DMS 273 (cell line): ENCODE results near the gene LIPC.
A peak's percentile ranks its signal among the peaks of the same experiment; 100 is the strongest.

Source experiments
- DNase-seq: peaks from one replicate; lab custom pipeline; 2025; ENCODE audit not compliant: unreplicated experiment; lab: John Stamatoyannopoulos, UW

LIPC gene

DNA sequence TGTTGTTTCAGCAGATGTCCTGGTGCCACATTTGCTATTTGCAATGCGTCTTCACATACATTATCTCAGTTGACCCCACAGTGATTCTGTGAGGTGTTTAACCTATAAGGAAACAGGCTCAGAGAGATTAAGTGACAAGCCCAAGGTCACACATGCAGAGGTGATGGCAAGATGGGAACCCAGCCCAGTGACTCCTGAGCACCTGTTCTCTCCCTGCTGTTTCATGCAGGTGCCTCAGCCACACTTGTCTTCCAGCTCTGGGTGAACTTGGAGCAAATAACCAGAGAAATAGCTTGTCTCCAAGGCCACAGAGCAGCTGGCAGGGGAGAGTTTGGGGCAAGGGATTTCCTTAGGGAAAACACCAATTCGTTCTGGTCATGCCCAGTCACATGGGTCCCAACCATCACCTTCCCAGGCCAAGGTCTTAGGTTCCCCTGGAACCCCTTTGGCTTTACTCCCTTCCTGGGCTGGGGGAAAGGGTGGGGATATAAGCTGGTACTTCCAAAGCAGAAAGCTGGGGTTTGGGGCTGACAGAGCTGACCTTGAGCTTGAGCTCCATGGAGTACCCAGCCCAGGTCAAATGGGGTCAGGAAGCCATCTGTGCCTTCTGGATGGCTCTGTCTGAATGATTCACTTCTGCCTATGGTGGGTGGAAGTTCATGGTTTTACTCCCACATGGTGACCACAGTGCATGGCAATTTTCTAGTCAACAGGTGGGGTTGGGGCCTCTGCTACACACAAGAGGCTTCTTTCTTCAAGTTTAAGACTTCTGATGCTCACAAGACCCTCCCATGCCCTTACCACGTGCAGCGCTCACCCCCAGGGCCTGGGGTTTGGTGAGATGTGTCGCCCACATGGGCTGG is 22.4 kb downstream of the LIPC start:
- peak; percentile 56 for DNase-seq

DNA sequence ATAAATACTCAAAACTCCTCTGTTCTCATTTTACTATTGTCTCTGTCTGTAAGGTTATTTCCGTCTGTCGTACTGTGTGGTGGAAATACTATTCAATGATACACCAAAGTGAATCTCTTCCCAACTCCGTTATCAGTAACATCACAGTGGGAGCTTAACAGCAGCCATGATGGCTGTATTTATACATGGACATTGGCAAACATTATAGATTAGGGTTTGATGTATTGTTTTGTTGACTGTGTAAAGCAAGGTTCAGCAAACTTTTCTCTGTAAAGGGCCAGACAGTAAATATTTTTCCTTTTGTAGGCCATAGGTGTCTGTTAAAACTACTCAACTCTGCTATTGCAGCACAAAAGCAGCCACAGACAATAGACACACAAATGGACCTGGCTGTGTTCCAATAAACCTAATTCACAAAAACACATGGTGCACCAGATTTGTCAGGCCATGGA is 23.2 kb downstream of the LIPC start:
- DNase-seq = peak; percentile 28

DNA sequence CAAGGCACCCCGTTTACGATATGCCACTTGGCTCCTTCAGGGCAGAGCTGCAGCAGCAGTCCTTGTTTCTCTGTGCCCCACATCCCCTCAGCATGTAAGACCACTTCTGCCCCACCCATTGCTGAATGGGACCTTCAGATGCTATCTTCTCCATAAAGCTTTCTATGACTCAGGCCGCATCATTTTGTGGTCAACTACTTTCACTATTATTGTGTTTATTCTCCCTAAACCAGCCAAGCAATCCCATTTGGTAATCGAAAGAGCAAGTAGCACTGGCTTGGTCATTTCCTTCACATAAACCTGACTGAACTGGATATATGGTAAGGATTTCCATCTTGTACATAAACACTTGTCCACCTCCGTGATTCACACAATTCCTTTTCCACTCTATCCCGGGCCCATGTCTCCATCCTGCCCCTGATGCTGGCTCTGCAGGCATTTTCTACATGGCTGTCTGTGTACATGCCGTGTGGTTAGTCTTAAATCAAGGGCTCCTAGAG is 25.7 kb downstream of the LIPC start:
- DNase-seq = no peak

DNA sequence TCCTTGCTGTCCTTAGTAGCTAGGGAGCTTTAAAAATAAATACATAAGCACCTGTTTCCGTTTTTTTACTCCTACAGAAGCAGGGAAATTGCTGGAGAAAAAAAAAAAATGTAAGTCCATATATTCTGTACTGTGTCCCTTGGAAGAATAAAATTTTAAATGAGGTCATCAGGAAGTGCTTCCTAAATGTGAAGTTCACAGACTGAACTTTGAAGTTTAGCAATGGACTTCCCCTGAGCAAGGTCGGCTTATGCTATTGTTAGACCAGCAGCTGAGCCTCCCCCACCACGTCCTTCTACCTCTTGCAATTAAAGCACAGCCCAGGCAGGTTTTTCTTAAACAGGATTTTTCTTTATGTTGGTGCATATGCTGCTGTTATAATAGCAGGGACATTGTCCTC is 26.3 kb downstream of the LIPC start:
- DNase-seq = no peak

DNA sequence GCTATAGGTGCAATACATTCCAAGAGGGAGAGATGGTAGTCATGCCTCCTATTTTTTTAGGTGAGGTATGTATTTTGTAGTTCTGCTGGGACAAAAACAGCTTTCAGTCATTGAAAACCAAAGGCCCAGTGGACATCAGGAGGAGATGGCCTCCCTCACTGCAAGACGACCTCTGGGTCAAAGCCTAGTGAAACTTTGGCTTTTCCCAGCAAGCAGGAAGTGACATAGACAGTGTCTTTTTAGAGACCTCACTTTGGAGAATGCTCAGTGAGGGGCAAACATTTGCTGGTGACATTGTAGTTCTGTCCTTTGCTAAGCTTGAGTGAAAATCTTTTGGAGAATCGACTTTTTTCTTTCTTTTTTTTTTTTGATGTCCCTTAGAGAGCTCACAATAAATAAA is 27.3 kb downstream of the LIPC start:
- no peak for DNase-seq

DNA sequence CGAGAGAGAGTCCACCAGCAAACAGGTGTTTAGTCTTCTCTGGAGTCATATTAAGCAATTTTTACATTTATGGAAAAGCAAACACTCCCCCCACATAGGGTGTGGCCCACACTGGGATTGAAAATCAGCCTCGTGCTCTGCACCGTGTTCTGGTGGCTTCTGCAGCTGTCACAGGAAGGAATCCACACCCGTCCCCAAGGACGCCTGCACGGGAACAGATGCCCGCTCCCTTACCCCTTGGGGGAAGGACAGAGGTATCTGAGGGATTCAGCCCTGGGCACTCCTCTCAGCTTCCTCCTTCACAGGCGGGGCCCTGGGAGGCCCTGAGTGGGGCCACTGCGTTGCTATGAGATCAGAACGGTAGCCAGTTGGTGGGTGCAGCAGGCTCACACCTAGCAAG is 27.8 kb downstream of the LIPC start:
- no peak for DNase-seq

DNA sequence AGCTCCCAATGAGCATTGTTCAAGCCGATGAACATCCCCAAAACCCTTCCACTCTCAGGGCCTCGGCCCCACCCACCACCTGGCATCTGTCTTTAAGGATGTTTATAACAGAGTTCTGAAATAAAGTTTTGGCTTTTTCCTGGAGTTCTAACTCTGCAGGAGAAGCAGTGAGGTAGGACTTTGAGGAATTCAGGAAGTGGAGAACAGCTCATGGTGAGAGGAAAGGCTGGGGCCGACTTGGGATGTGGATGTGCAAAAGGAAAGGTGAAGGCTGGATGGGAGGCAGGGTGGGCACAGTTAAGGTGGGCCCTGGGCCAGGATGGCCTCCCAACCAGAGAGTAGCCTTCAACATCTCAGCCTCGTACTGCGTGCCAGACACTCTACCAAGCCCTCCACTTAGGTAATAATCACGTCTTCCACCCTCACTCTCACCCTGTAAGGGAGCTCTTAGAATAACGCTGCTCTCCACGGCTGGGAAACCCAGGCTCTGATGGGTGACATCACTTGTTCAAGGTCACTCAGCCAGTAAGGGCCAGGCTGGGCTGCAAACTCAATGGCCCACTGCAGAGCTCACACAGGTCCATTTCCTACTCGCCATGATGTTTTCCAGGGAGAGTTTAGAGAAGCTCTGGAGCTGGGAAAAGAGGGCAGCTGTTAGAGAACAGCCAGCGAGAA is 28.5 kb downstream of the LIPC start:
- no peak for DNase-seq

DNA sequence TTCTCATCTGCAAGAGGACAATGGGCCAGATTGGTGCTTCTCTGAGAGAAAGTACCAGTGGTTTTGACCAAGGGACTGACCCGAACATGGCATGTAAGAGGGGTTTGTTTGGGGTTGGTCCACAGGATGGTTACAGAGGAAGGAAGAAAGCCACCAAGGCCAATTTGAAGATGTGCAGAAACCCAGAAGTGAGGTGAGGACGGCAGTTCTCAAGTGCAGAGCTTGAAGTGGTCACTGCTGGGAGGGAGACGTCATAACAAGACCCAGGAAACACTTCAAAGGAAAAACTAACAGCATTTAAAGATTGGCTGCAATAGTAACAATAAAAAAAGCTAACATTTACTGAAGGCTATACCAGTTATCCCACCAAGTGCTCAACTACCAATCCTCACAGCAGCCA is 29.1 kb downstream of the LIPC start:
- DNase-seq = no peak

DNA sequence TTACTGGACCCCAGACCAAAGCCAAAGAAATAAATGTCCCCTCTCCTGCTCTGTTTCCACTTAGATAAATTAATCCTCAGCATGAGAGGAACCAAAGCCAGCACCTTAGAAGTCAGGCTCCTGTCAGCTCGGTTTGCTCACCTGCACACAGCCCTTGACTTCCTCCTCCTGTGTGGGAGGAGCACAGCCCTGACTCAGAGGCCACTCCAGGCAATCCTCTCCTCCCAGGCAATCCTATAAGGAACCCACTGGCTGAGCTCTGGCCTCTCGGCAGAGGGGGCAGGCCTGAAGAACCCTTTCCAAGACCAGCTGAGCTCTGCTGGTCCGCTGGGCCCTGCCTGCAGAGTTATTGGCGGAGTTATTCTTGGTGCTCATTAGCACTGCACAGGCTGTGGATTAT is 30.8 kb downstream of the LIPC start:
- no peak for DNase-seq

DNA sequence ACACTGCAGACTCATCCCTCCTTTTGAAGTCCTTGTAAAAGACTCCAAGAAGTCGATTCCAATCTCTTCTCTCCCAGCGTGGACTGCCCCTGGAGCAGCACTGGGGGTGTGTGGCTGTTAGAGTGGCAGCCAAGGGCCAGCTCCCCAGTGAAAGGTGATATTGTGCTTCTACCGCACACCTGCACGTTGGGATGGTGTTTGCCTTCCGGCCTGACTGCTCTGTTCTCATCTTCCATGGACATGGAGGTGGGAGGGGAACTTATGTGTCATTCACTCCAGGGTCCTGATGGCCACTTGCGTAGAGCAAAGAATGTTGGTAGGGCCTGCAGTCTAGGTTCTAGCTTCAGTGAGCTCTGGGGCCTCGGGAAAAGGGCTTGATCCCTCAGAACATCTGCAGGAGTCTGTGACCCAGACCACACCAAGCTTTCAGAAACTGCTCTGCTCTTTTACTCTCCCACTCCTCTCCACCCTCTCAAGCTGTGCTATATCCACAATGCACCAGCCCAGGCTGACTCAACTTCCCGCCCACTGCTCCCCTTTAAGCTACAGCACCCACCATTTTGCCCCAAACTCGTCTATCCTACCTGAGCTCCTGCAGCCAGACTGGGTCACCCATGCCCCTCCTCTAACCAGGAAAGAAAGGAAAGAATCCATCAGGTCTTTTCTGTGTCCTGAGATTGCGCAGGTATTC is 31.3 kb downstream of the LIPC start:
- no peak for DNase-seq

DNA sequence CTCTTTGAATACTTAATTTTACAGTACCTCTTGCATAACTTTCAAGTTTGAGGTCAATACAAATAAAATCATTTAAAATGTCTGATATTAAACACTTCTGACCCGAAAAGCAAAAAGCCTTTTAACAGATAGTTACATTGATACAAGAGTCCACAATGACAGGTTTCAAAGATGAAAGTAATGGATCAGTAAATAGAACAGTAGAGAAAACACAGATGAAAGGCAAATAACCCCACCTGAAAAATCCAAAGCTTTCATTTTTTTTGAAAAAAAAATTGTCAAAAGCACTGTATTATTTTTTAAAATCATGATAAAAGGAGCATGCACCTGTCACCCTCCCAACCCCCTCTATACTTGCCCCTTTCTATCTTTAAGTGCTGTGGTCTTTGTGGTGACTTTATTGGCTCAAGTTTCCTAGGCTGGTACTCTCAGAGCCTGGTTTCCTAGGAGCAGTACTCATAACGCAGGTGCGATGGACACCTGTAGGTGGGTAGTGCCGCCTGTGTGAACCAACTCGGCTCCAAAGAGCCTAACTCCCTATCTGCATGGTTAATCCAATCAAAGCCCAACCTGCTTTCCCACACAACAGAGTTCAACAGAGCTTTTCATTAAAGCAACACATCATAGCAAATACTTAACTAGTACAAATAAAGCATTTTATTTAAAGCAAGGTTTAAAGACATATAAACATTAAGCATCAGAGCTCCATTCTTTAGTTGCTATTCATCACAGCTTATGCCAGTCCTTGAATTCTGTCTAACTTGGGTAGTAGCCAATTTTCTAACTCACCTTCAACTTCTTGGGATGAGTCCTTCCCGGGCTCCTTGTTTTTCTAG is 32.2 kb downstream of the LIPC start:
- DNase-seq = no peak

DNA sequence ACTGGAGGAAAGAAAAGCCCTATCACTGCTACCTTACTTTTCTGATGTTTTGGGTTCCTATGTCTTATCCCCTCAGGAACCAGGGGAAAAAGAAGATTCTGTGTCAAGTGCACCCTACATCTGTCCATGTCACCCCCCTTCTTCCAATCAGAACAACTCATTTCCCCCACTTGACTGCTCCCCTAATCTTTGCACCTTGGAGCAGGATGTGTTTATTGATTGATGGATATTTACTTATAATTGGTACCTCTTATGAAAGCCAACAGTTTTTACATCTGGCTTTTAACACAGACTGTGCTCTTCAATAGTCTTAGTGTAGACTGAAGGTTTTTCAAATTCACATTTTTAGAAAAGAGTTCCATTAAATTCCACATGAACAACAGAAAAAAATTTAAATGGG is 33.3 kb downstream of the LIPC start:
- no peak for DNase-seq

DNA sequence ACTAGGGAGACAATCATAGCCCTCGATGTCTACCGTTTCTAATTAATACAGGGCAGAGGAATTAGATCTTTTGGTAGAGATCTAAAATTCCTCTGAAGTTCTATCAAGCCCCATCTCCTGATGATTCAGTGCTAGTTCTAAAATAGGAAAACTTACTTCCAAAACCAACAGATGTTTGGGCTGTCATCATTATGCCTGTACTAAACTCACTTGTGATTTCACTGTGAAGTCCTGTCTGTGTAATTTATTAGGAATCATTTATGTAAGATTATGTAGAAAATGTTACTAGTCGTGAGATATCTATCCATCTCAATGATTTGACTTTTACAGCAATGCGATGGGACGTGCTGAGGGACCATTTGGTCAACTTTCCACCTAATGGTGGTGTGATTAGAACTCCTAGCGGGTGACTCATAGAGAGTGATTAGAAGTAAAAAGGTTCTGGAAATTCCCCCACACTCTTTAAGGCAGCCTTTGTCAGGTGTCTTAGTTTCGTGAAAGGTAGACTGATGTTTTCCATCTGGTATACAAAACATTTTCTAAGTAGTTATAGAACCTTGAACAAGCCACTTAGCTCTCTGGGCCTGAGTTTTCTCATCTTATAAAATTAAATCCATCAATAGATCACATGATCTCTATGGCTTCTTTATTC is 34.2 kb downstream of the LIPC start:
- DNase-seq = no peak

DNA sequence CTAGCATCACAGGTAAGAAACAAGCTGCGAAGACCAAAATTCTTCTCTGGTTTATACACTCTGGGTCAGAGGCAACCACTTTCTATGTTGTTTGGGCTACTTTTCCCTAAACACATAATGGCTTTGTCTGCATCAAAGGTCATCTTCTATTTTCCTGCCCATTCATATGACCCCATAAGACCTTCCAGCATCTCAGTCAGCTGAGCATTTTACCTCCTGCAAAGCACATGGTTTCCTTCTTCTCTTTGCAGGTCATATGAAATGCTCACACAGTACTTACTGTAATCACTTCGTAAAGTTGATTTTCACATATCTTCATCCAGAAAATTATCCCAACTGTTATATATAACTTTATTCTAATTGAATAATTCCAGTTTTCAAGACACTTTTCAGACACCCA is 34.8 kb downstream of the LIPC start:
- no peak for DNase-seq

DNA sequence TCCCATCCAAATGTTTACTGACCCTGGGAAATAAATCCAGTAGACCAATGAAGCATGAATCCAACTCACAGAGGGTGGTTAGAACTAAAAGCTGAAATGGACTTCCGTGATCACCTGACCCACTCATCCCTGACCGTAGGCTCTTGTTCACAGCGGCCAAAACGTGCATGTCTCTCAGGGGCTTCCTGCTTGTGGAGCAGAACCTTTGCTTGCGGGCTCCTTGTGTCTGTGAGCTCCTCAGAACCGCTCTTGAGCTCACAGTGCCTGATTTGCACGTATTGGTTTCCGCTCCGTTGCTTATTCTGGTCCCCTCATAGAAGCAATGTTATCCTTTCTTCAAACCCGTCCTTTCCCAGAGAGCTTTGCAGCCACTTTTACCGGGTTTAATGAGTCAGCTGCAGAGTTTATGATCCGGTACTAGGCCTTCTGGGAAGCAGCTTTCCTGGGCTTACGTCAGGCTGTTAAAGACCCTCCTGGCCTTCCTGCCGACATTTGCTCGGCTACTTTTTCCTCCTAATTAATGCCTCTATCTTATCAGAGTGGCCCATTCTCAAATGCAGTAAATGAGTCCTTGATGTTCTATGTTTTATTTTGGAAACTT is 35.4 kb downstream of the LIPC start:
- DNase-seq = no peak

DNA sequence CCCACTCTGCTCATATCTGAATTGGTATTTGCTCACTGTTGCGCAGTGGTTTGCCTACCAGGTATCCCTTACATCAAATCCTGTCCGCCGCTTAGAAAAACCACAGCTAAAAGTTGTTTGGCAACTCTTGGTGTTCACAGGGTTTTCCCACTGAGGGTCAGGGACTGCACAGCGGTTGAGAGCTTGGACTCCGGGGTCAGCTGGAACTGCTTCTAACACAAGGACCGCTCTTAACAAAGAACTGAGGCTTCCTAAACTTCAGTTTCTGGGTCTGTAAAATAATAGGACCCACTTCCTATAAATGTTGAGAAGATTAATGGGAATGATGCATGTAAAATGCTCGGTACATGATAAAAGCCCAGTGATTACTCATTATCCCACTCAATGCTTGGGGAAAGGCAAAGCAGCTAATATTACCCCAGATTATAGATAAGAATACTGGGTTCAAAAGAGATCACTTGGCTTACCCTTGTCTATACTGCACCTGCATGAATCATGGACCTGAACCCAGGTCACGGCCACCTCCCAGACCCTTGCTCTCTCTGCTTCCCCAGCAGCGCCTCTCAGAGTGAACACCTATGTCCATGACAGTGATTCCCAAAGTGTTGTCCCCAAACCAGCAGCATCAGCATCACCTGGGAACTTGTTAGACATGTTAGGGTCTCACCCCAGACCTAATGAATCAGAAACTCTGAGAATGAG is 36.1 kb downstream of the LIPC start:
- DNase-seq = no peak

DNA sequence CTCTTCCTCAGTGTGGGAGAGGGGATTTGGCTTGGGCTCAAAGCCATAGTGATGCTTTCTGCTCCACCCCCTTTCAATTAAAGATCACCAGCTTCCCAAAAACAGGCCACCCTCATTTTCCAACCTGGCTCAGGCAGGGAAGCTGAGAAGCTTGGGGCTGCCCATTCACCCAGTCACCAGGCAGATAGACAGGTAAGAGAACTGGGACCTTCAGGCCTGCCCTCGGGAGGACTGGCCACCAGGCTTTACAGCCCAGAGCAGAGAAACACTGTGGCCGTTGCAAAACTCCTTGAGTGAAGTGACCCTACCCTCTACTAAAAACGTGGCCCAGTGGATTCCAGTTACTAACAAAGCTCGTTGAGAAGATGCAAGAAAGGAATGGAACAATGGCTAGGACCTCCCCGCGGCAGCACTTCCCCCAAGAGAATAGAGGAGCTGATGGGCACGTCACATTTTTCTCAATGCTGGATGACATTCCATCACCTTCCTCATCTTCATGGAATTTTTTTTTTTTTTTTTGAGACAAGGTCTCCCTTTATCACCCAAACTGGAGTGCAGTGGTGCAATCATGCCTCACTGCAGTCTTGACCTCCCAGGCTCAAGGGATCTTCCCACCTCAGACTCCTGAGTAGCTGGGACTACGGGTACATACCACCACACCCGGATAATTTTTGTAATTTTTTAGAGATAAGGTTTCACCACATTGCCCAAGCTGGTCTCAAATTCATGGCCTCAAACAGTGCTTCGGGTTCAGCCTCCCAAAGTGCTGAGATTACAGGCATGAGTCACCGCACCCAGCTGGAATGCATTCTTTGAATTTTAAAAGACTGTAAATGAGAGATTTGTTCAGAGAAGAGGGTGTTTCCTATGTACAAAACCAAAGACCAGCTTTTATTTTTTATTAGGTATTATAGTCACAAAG is 37.9 kb downstream of the LIPC start:
- peak; percentile 51 for DNase-seq

DNA sequence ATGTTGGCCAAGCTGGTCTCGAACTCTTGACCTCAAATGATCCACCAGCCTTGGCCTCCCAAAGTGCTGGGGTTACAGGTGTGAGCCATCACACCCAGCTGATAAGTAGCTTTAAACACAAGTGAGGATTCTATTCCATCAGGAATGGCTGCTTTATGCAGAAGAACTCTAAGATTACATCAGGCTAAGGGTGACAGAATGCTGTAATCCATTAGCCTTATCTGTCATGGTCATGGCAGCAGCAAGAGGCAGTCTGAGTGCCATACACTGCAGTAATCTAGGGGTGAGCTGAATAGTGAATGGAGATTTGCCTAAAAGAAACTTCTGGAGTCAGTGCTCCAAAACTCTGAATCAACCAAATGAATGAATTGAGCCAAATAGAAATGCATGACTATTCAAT is 39.6 kb downstream of the LIPC start:
- DNase-seq = no peak
